ENCODE data around the gene TOP3B. TPM values are rescaled to one million over a fixed set of nuclear protein-coding genes. Genes with fewer than 3 reads are reported as not detected.

TOP3B gene
- total RNA-seq, 1 donor from 2014 or later, result 24.8 TPM

DNA sequence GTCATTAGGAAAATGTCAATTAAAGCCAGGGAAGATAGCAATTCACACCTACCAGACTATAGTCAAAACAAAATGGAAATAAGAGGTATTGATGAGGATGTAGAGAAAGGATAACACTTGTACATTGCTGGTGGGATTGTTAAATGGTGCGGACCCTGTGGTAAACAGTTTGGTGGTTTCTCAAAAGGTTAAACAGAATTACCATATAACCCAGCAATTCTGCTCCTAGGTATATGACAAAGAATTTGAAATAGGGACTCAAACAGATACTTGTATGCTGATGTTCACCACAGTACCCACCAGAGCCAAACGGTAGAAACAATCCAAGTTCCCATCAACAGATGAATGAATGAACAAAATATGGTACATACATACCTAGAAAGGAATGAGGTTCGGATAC lies 33.0 kb upstream of the TOP3B start:
- no peaks in the 10 kb centered on the region for H3K4me1 ChIP-seq

DNA sequence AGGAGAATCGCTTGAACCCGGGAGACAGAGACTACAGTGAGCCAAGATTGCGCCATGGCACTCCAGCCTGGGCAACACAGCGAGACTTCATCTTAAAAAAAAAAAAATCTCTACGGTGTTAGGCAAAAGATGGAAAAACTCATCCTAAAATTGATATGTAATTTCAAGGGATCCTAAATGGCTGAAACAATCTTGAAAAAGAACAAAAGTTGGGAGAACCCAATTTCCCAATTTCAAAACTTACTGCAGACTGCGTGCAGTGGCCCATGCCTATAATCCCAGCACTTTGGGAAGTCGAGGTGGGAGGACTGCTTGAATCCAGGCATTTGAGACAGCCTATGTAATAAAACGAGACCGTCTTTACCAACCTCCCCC lies 31.7 kb upstream of the TOP3B start:
- H3K27ac ChIP-seq, result no peak overlapping the region
- ATAC-seq (no peak), DNase-seq (no peak)
- H3K36me3 ChIP-seq, result no peaks in the 10 kb centered on the region
- no peaks in the 10 kb centered on the region for H3K9me3 ChIP-seq
- no peak overlapping the region for H3K4me3 ChIP-seq
- no peaks in the 10 kb centered on the region for H3K4me1 ChIP-seq
- H3K27me3 ChIP-seq, result peaks cover 11% of the 10 kb centered on the region
- TF ChIP-seq, protein P1, sequence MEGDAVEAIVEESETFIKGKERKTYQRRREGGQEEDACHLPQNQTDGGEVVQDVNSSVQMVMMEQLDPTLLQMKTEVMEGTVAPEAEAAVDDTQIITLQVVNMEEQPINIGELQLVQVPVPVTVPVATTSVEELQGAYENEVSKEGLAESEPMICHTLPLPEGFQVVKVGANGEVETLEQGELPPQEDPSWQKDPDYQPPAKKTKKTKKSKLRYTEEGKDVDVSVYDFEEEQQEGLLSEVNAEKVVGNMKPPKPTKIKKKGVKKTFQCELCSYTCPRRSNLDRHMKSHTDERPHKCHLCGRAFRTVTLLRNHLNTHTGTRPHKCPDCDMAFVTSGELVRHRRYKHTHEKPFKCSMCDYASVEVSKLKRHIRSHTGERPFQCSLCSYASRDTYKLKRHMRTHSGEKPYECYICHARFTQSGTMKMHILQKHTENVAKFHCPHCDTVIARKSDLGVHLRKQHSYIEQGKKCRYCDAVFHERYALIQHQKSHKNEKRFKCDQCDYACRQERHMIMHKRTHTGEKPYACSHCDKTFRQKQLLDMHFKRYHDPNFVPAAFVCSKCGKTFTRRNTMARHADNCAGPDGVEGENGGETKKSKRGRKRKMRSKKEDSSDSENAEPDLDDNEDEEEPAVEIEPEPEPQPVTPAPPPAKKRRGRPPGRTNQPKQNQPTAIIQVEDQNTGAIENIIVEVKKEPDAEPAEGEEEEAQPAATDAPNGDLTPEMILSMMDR (IDR thresholded peaks at IDR 0.05), result no peak
- intact Hi-C loops (cut with DNase I), result no loop called here

More for the DNA sequence above, 33.0 kb upstream of the TOP3B start:
- no peak overlapping the region for H3K27ac ChIP-seq
- peaks cover 11% of the 10 kb centered on the region for H3K27me3 ChIP-seq
- no peaks in the 10 kb centered on the region for H3K36me3 ChIP-seq
- DNase-seq, result no peak
- H3K9me3 ChIP-seq, result no peaks in the 10 kb centered on the region
- intact Hi-C loops (cut with DNase I), result no loop called here
- H3K4me3 ChIP-seq, result no peak overlapping the region
- no peak for ATAC-seq
- TF ChIP-seq, protein P1 (IDR thresholded peaks at IDR 0.05), result no peak

DNA sequence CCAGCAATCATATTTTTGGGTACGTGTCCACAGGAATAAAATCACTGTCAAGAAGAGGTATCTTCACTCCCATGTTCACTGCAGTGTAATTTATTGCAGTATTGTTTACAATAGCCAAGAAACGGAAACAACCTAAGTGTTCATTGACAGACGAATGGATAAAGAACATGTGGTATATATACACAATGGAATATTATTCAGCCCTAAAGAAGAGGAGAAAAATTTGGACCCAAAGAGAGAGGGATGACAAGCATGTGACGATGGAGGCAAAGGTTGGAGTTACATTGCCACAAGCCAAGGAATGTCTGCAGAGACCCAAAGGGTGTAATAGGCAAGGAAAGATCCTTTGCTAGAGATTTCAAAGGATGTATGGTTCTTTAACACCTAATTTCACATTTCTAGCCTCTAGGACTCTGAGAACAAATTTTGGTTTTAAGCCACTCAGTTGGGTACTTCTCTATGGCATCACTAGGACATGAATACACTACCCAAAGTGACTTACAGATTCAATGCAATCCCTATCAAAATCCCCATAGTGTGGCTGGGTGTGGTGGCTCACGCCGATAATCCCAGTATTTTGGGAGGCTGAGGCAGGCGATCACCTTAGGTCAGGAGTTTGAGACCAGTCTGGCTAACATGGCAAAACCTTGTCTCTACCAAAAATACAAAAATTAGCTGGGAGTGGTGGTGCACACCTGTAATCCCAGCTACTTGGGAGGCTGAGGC lies 31.1 kb upstream of the TOP3B start:
- ATAC-seq, result no peak
- TF ChIP-seq, protein P1 (IDR thresholded peaks at IDR 0.05), result no peak
- no peak overlapping the region for H3K4me3 ChIP-seq
- intact Hi-C loops (cut with DNase I), result no loop called here
- no peak for DNase-seq
- H3K9me3 ChIP-seq, result no peaks in the 10 kb centered on the region
- peaks cover 11% of the 10 kb centered on the region for H3K27me3 ChIP-seq
- H3K27ac ChIP-seq, result no peak overlapping the region
- H3K36me3 ChIP-seq, result no peaks in the 10 kb centered on the region
- H3K4me1 ChIP-seq, result no peaks in the 10 kb centered on the region

DNA sequence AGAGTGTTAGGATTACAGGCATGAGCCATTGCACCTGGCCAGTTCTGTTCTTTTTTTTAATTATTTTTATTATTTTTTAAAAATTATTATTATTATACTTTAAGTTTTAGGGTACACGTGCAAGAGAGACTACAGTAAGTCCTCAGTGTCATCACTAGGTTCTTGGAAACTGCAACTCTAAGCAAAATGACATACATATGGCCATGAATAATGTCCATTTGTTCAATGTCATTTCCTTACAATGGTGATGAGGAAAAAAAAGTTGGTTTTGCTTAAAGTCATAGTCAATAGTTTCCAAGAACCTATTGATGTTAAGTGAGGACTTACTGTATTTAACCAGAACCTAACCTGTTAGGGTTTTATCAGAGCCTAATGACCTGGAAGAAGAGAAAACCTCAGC lies 29.4 kb upstream of the TOP3B start:
- Histone ChIP-seq H3K27ac (no peak overlapping the region), H3K4me1 (no peaks in the 10 kb centered on the region), H3K9me3 (no peaks in the 10 kb centered on the region), H3K36me3 (no peaks in the 10 kb centered on the region), H3K4me3 (no peak overlapping the region), H3K27me3 (peaks cover 11% of the 10 kb centered on the region)
- intact Hi-C loops (cut with DNase I), result no loop called here
- ATAC-seq (no peak), DNase-seq (no peak)
- TF ChIP-seq, protein P1 (IDR thresholded peaks at IDR 0.05), result no peak

DNA sequence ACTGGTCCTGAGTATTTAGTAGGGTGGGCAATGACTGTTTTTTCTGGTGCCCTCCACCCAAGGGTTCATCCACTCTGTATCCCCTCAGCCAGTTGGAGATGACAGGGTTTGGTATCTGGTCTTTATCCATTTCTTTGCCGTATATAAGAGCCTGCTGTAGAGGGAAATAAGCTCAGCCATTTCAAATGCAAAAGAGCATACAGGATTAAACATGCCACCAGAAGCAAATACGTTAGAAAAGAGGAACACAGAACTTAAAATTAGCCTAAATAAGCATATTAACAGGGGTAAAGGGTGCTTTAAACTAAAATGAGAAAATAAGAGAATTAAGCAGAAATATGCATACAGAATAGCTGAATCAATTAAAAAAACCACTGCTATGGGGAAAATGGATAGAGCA lies 27.8 kb upstream of the TOP3B start:
- Histone ChIP-seq H3K9me3 (no peaks in the 10 kb centered on the region), H3K27ac (no peak overlapping the region), H3K4me1 (no peaks in the 10 kb centered on the region), H3K4me3 (no peak overlapping the region), H3K27me3 (peaks cover 11% of the 10 kb centered on the region), H3K36me3 (no peaks in the 10 kb centered on the region)
- DNase-seq, result no peak
- TF ChIP-seq, protein P1 (IDR thresholded peaks at IDR 0.05), result no peak
- intact Hi-C loops (cut with DNase I), result no loop called here
- ATAC-seq, result no peak

DNA sequence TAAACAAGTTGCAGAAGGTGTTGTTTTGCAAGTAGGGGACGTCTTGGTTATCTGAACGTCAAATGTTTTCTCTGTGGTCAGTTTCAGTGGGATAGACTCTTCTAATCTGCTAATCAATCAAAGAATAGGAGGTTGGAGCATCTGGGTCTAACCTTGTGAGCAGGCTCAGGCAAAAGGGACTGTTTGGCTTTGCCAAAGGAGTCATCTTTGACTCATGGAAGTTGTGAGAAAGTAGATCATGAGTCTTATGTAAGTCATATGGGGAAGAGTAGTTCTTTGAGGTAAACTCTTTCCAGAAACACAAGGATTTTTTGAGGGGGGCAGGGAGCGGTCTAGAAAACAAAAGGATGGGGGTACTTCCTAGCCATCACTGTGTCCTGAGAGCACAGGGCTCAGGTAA lies 27.1 kb upstream of the TOP3B start:
- H3K4me1 ChIP-seq, result no peaks in the 10 kb centered on the region
- H3K36me3 ChIP-seq, result no peaks in the 10 kb centered on the region
- H3K9me3 ChIP-seq, result no peaks in the 10 kb centered on the region
- H3K27ac ChIP-seq, result no peak overlapping the region
- intact Hi-C loops (cut with DNase I), result no loop called here
- H3K4me3 ChIP-seq, result no peak overlapping the region
- no peak for ATAC-seq
- H3K27me3 ChIP-seq, result peaks cover 11% of the 10 kb centered on the region
- TF ChIP-seq, protein P1 (IDR thresholded peaks at IDR 0.05), result no peak
- no peak for DNase-seq

Data from upper lobe of right lung (tissue), 1 donor.